GM10847 (cell line): ENCODE measurements around the gene MGRN1.

Experiments
- POLR2A ChIP-seq: IDR thresholded peaks from 2 replicates; pipeline ENCODE4 v1.6.1; 2011; ENCODE audit not compliant: insufficient read length; ENCODE audit errors: extremely low read depth

The MGRN1 gene

GRCh38 chr16:4689091-4689671 lies 64.6 kb downstream of the MGRN1 start:
- no peak for TF ChIP-seq POLR2A

- no peak for TF ChIP-seq POLR2A
Measured at GRCh38 chr16:4689864-4690704, 65.5 kb downstream of the MGRN1 start.

- TF ChIP-seq POLR2A, result no peak
Measured at GRCh38 chr16:4690946-4691665, 66.5 kb downstream of the MGRN1 start.

- no peak for TF ChIP-seq POLR2A
Measured at GRCh38 chr16:4691666-4692412, 67.2 kb downstream of the MGRN1 start.

- no peak for TF ChIP-seq POLR2A
Measured at GRCh38 chr16:4692460-4693295, 68.1 kb downstream of the MGRN1 start.

GRCh38 chr16:4693296-4693955 lies 68.8 kb downstream of the MGRN1 start, which contains the start of gene NUDT16L1:
NUDT16L1 (plus strand) TSS chr16:4693562; CDS start chr16:4693727, 165 bp downstream.
- peak; percentile 71 for TF ChIP-seq POLR2A

GRCh38 chr16:4693956-4694641 lies 69.5 kb downstream of the MGRN1 start:
- no peak for TF ChIP-seq POLR2A

- no peak for TF ChIP-seq POLR2A
Measured at GRCh38 chr16:4694642-4695451, 70.2 kb downstream of the MGRN1 start.

GRCh38 chr16:4695473-4696171 lies 71.0 kb downstream of the MGRN1 start:
- no peak for TF ChIP-seq POLR2A

- no peak for TF ChIP-seq POLR2A
Measured at GRCh38 chr16:4696172-4696904, 71.7 kb downstream of the MGRN1 start.
